Gastroesophageal sphincter (tissue), 4 donors: Measurements from ENCODE around the gene GPSM3. TPM values are rescaled to one million over a fixed set of nuclear protein-coding genes. Genes with fewer than 3 reads are reported as not detected.
"Not testable (repeated sequence)": the region's sequence is repeated elsewhere in the genome, so short reads cannot be mapped to it uniquely, and the experiment has no call there.

Experiments used
- ATAC-seq: fragments of 150-250 bp; one replicate; pipeline ENCODE4 v1.9.1; 2016; ENCODE audit warnings: mild to moderate bottlenecking, moderate library complexity
- H3K27ac ChIP-seq, 4 donors: fragments of 200-600 bp; sonication (generic) in 3 of 4; 1 replicate in 3 of 4; 2 replicates in 1 of 4; pipeline ENCODE4 v1.5.1; 2016 to 2019
- H3K27me3 ChIP-seq: fragments of 200-600 bp; sonication (generic); one replicate; pipeline ENCODE4 v1.5.1; 2019
- H3K36me3 ChIP-seq, 2 donors: fragments of 200-600 bp; sonication (generic); one replicate each; pipeline ENCODE4 v1.5.1; 2019; ENCODE audit warnings: control low read depth in 1 of 2
- H3K4me1 ChIP-seq, 3 donors: fragments of 200-600 bp; sonication (generic); 1 replicate in 2 of 3; 2 replicates in 1 of 3; pipeline ENCODE4 v1.5.1; 2016 to 2019; ENCODE audit warnings: control low read depth in 2 of 3
- H3K4me3 ChIP-seq, 2 donors: fragments of 200-600 bp; sonication (generic); one replicate each; pipeline ENCODE4 v1.5.1; 2019; ENCODE audit warnings: mild to moderate bottlenecking in 1 of 2, moderate library complexity in 1 of 2
- H3K9me3 ChIP-seq, 3 donors: fragments of 200-600 bp; sonication (generic); one replicate each; pipeline ENCODE4 v1.5.1; 2017 to 2019; ENCODE audit warnings: control low read depth in 2 of 3
- EP300 ChIP-seq: sonication (generic); formaldehyde crosslinking; IDR thresholded peaks from one replicate; pipeline ENCODE4 v1.6.1; 2017; ENCODE audit warnings: antibody characterized with exemption, mild to moderate bottlenecking
- POLR2A ChIP-seq, 2 donors: fragments of 450-650 bp; IDR thresholded peaks; one replicate each; pipeline ENCODE4 v1.6.1; 2017; ENCODE audit warnings: antibody characterized with exemption in 2 of 2, mild to moderate bottlenecking in 2 of 2, moderate library complexity in 1 of 2
- POLR2AphosphoS5 ChIP-seq: sonication (generic); formaldehyde crosslinking; IDR thresholded peaks from one replicate; pipeline ENCODE4 v1.6.1; 2017; ENCODE audit warnings: antibody characterized with exemption
- WGBS, 2 donors: methylation state at CpG; one replicate each; pipeline ENCODE4 v1.1.5; 2018; ENCODE audit warnings: low coverage in 1 of 2; 5-methylcytosine and 5-hydroxymethylcytosine counted together
- total RNA-seq, 4 donors: library from RNA; depleted of rRNA; stranded (reverse); fragments of >200 nt; gene quantifications; one replicate each; pipeline ENCODE4 v1.1.0, GENCODE V29; 2016
- TF ChIP-seq, protein P1 (sequence below), 4 experiments: fragments of 200-600 bp in 2 of 4; fragments of 450-650 bp in 2 of 4; sonication (generic) in 1 of 4; IDR thresholded peaks; one replicate each; pipeline ENCODE4 v1.5.1; 2017 to 2019; ENCODE audit warnings: antibody characterized with exemption in 4 of 4, mild to moderate bottlenecking in 2 of 4, moderate library complexity in 2 of 4

Gene GPSM3
- total RNA-seq, 4 donors from 2014 or later = 0.93 to 16.3 (median 9.0) TPM

DNA sequence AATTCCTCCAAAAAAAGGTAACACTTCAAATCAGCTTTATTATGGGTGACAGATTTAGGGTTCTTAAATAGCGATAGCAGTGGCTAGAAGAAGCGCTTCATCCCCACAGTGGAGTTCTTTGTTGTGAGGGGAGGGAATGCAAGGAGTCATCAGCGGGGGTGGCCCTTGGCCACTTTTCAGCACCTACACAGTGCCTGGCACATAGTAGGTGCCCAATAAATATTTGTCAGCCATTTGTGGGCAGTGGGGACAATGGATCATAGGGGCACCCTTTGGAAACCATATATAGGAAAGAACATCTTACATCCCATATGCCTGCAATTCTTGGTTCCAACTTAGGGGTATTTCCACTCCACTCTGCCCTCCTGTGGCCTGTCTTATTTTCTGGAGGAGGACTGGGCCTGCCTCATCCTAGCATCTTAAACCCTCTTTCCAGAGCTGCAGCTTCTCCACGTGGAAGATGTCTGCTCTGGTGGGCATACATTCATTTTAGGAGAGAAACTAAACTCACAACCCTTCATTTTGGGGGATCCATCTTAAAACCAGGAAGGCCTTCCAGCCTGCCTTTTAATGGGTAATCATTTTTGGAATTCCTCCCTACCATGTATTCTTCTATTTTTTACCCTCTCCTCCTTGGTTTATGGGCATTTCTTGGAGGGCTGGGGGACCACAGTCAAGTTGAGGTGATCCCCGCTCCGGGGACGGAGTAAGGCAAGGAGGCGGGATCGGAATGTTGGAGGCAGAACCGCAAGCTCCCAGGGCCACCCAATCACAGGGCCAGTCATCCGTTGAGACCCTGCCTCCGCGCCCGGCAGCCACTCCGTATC, 2.6 kb upstream of the GPSM3 start:
- H3K9me3 ChIP-seq = no peaks in the 10 kb centered on the region
- peak overlapping the region; percentile 23 to 67 for H3K4me3 ChIP-seq
- TF ChIP-seq POLR2A (IDR thresholded peaks at IDR 0.05) (peak; percentile 30 to 35), POLR2AphosphoS5 (peak; percentile 43), EP300 (no peak)
- TF ChIP-seq, protein P1, sequence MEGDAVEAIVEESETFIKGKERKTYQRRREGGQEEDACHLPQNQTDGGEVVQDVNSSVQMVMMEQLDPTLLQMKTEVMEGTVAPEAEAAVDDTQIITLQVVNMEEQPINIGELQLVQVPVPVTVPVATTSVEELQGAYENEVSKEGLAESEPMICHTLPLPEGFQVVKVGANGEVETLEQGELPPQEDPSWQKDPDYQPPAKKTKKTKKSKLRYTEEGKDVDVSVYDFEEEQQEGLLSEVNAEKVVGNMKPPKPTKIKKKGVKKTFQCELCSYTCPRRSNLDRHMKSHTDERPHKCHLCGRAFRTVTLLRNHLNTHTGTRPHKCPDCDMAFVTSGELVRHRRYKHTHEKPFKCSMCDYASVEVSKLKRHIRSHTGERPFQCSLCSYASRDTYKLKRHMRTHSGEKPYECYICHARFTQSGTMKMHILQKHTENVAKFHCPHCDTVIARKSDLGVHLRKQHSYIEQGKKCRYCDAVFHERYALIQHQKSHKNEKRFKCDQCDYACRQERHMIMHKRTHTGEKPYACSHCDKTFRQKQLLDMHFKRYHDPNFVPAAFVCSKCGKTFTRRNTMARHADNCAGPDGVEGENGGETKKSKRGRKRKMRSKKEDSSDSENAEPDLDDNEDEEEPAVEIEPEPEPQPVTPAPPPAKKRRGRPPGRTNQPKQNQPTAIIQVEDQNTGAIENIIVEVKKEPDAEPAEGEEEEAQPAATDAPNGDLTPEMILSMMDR (IDR thresholded peaks at IDR 0.05) = peak in 3 of 4 experiments; percentile 48 to 79 (median 74)
- 13 to 45% methylated on average over 2 to 10 of the region's 15 CpGs for WGBS, 2 donors
- peaks cover 2 to 61% (median 14%) of the 10 kb centered on the region in 3 donors for H3K4me1 ChIP-seq
- no peaks in the 10 kb centered on the region for H3K27me3 ChIP-seq
- ATAC-seq = no peak
- peak overlapping the region; percentile 95 to 99 (median 98) for H3K27ac ChIP-seq
- no peaks in the 10 kb centered on the region for H3K36me3 ChIP-seq

DNA sequence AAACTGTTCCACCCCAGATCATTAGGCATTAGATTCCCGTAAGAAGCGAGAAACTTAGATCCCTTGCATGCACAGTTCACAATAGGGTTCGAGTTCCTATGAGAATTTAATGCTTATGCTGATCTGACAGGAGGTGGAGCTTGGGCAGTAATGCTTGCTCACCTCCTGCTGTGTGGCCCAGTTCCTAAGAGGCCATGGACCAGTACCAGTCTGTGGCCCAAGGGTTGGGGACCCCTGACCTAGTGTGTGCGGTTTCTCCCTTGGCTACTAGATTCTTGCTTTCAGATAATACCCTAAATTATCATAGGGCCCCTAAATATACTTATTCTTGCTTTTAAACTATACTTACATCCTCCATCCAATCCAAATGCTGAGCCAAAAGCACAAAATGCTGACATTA, 1.9 kb upstream of the GPSM3 start:
- Histone ChIP-seq H3K9me3 (no peaks in the 10 kb centered on the region), H3K27me3 (no peaks in the 10 kb centered on the region), H3K27ac (peak overlapping the region; percentile 95 to 99 (median 98)), H3K4me3 (no peak overlapping the region), H3K4me1 (peaks cover 2 to 64% (median 14%) of the 10 kb centered on the region in 3 donors), H3K36me3 (no peaks in the 10 kb centered on the region)
- no peak for ATAC-seq
- 90 to 92% methylated on average over 3 to 4 of the region's 4 CpGs for WGBS, 2 donors
- TF ChIP-seq POLR2AphosphoS5 (no peak), POLR2A (IDR thresholded peaks at IDR 0.05) (no peak), EP300 (no peak)
- TF ChIP-seq, protein P1 (IDR thresholded peaks at IDR 0.05) = no peak

DNA sequence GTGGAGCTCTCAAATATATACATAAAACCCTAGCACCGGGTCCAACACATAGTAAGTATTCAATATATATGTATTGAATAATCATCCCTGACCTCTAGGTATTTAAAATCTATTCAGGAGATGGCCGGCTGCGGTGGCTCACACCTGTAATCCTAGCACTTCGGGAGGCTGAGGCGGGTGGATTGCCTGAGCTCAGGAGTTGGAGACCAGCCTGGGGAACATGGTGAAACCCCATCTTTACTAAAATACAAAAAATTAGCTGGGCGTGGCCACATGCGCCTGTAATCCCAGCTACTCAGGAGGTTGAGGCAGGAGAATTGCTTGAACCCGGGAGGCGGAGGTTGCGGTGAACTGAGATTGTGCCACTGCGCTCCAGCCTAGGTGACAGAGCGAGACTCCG, 653 bp upstream of the GPSM3 start:
- not testable (repeated sequence) for H3K27me3 ChIP-seq, H3K9me3 ChIP-seq, H3K36me3 ChIP-seq, ATAC-seq
- Histone ChIP-seq H3K4me3 (peak overlapping the region in 1 of 2 donors; percentile 89), H3K4me1 (peaks cover 2 to 77% (median 24%) of the 10 kb centered on the region in 3 donors), H3K27ac (peak overlapping the region in 3 of 4 donors; percentile 97 to 99 (median 98))
- WGBS, 2 donors = 58 to 90% methylated on average over 6 to 7 of the region's 13 CpGs

DNA sequence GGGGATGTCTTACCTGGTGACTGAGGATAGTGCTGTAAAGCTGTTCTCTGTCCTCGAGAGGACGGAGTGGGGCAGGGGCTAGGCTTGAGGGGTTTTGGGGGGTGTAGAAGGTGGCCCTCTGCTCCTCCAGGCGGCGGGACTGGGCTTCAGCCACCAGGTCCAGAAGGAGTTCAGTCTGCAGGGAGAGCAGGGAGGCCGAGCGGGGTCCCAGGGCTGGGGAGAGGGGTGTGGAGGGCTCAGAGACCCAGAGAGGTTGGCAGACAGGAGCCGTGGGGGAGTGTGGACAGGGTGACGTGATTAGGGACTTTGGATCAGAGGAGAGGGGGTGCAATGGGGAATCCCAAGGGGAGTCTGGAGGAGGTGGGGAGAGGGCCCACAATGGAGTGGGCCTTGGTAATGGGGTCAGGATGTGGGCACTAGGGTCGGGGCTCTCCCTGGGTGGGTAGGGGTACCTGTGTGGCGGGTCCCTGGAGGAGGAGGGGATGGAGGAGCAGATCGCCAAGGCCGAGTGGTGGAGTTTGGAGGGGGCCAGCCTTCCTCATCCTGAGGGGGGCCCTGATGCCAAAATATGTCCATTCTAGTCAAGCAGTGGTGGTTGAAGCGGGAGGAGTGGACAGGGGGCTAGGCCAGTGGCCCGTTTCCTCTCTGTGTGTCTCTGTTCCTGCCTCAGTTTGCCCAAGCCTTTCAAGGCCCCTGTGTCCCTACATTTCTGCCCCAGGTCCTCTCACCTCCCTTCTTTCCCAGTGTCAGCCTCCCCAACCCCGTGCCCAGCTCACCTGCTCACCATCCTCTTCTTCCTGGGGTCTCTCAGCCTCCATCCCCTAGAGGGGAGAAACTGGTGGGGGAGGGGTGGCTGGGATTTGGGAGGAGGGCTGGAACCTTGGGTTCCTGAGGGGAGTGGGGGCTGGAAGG, 491 bp downstream of the GPSM3 start:
- Histone ChIP-seq H3K4me1 (peaks cover 1 to 80% (median 32%) of the 10 kb centered on the region in 3 donors), H3K27ac (peak overlapping the region in 3 of 4 donors; percentile 97 to 99 (median 98)), H3K27me3 (no peaks in the 10 kb centered on the region), H3K36me3 (peaks cover 0 to 12% of the 10 kb centered on the region in 2 donors), H3K4me3 (peak overlapping the region in 1 of 2 donors; percentile 89), H3K9me3 (no peaks in the 10 kb centered on the region)
- WGBS, 2 donors = 42 to 82% methylated on average over 3 to 9 of the region's 15 CpGs
- no peak for ATAC-seq
- TF ChIP-seq EP300 (no peak), POLR2AphosphoS5 (no peak), POLR2A (IDR thresholded peaks at IDR 0.05) (no peak)
- TF ChIP-seq, protein P1 (IDR thresholded peaks at IDR 0.05) = no peak
